Smooth muscle cell (in vitro differentiated cells): ENCODE results near the gene AP4E1. TPM values are rescaled to one million over a fixed set of nuclear protein-coding genes. Genes with fewer than 3 reads are reported as not detected.

Experiments
- polyA plus RNA-seq: library from polyadenylated mRNA; unstranded; fragments of >200 nt; fragmentation: Nextera tagmentation; extraction: Ambion mirVana; gene quantifications from 2 replicates; pipeline ENCODE4 v1.2.1, GENCODE V29; 2016
- total RNA-seq: library from RNA; depleted of rRNA; stranded (reverse); fragments of >200 nt; gene quantifications from 2 replicates; pipeline ENCODE4 v1.2.3, GENCODE V29; 2014

The AP4E1 gene
- total and polyA plus RNA-seq, 2 experiments from 2014 or later: 2.3 to 8.2 TPM

Other genes starting within 250 kb of the AP4E1 start
- gene TRPM7, start 221.9 kb upstream of the AP4E1 start, total RNA-seq: 28.2 and 32.8 TPM in 2 replicates
- gene TRPM7, start 221.9 kb upstream of the AP4E1 start, polyA plus RNA-seq: 5.6 and 6.3 TPM in 2 replicates
- gene SPPL2A, start 143.0 kb upstream of the AP4E1 start, total RNA-seq: 149 and 265 TPM in 2 replicates
- gene SPPL2A, start 143.0 kb upstream of the AP4E1 start, polyA plus RNA-seq: 62.2 and 74.2 TPM in 2 replicates
- gene TNFAIP8L3, start 186.2 kb downstream of the AP4E1 start, total RNA-seq: not detected in 2 replicates
- 0.40 TPM in 1 of 2 replicates, not detected in the other for gene TNFAIP8L3, start 186.2 kb downstream of the AP4E1 start, polyA plus RNA-seq